K562 (cell line): ENCODE data around the gene OVOL3. TPM values are rescaled to one million over a fixed set of nuclear protein-coding genes. Genes with fewer than 3 reads are reported as not detected.
A peak's percentile ranks its signal among the peaks of the same experiment; 100 is the strongest.

ENCODE experiments used
- ASH1L ChIP-seq: fragments of 450-650 bp; IDR thresholded peaks from 2 replicates; pipeline ENCODE4 v1.6.1; 2018; ENCODE audit warnings: borderline replicate concordance, mild to moderate bottlenecking, low read depth; ENCODE audit not compliant: partially characterized antibody
- CBX3 ChIP-seq, 2 experiments: IDR thresholded peaks; 1 replicate in 1 of 2; 2 replicates in 1 of 2; pipeline ENCODE4 v1.6.1; 2012; ENCODE audit warnings: inconsistent platforms in 2 of 2, low read length in 2 of 2, borderline replicate concordance in 1 of 2, control low read depth in 1 of 2
- DPF2 ChIP-seq: fragments of 450-650 bp; IDR thresholded peaks from 2 replicates; pipeline ENCODE4 v1.6.1; 2016
- ELF1 ChIP-seq: fragments of 200-800 bp; sonication (Bioruptor generic); IDR thresholded peaks from 2 replicates; pipeline ENCODE4 v1.6.1; 2016; ENCODE audit warnings: missing genetic modification characterization, missing compliant biosample characterization
- FOXK2 ChIP-seq, 2 experiments: fragments of 450-650 bp; IDR thresholded peaks in 1 of 2; conservative IDR thresholded peaks in 1 of 2; 2 replicates each; pipeline ENCODE4 v1.6.1; 2016; ENCODE audit warnings: low read depth in 2 of 2, mild to moderate bottlenecking in 1 of 2
- FOXM1 ChIP-seq, 2 experiments: fragments of 450-650 bp in 1 of 2; sonication (generic) in 1 of 2; formaldehyde crosslinking in 1 of 2; IDR thresholded peaks; 2 replicates each; pipeline versions ENCODE4 v1.6.1 to v1.9.0; 2017 to 2022; ENCODE audit warnings: low read depth in 2 of 2, mild to moderate bottlenecking in 2 of 2, missing genetic modification reagents in 1 of 2, moderate library complexity in 1 of 2
- HMG20A ChIP-seq: fragments of 450-650 bp; formaldehyde crosslinking; conservative IDR thresholded peaks from 2 replicates; pipeline ENCODE4 v1.4.0; 2020; ENCODE audit warnings: mild to moderate bottlenecking, mixed read lengths
- PTTG1 ChIP-seq: fragments of 450-650 bp; IDR thresholded peaks from 2 replicates; pipeline ENCODE4 v1.6.1; 2016; ENCODE audit warnings: low read depth, mild to moderate bottlenecking, missing genetic modification characterization, missing compliant biosample characterization
- RBBP5 ChIP-seq: fragments of 200-600 bp; sonication (generic); IDR thresholded peaks from 2 replicates; pipeline ENCODE4 v1.6.1; 2012; ENCODE audit warnings: borderline replicate concordance, mild to moderate bottlenecking, low read length, control low read depth, inconsistent platforms; ENCODE audit not compliant: insufficient read depth, poor library complexity, severe bottlenecking
- SIN3A ChIP-seq, 2 experiments: fragments of 150-350 bp in 1 of 2; IDR thresholded peaks; 2 replicates each; pipeline ENCODE4 v1.6.1; 2011 to 2016; ENCODE audit warnings: borderline replicate concordance in 2 of 2, low read depth in 2 of 2, low read length in 2 of 2, mild to moderate bottlenecking in 2 of 2, moderate library complexity in 2 of 2; ENCODE audit not compliant: control insufficient read depth in 1 of 2
- SMAD2 ChIP-seq: fragments of 150-350 bp; IDR thresholded peaks from 2 replicates; pipeline ENCODE4 v1.6.1; 2014; ENCODE audit warnings: low read depth, mild to moderate bottlenecking, low read length
- TAL1 ChIP-seq: fragments of 450-650 bp; IDR thresholded peaks from 2 replicates; pipeline ENCODE4 v1.6.1; 2016; ENCODE audit warnings: mild to moderate bottlenecking
- WHSC1 ChIP-seq: IDR thresholded peaks from one replicate; pipeline ENCODE4 v1.6.1; 2012; ENCODE audit warnings: low read length, control low read depth, inconsistent platforms
- polyA plus RNA-seq, 8 experiments: library from polyadenylated mRNA; depleted of rRNA in 4 of 8; stranded (reverse) in 5 of 8; unstranded in 3 of 8; fragments of >200 nt; fragmentation: Nextera tagmentation in 2 of 8; fragmentation: Illumina TruSeq in 1 of 8; extraction: Ambion mirVana in 2 of 8; extraction: Trizol in 1 of 8; gene quantifications; 2 replicates each; pipeline versions ENCODE4 v1.2.1 to v1.2.3, GENCODE V29; 2011 to 2014; ENCODE audit warnings: inconsistent platforms in 1 of 8, missing spikeins in 1 of 8
- total RNA-seq, 7 experiments: library from RNA; depleted of rRNA in 6 of 7; stranded (reverse); fragments of >200 nt in 6 of 7; fragmentation: Illumina TruSeq in 2 of 7; extraction: Trizol in 2 of 7; gene quantifications; 2 replicates each; pipeline versions ENCODE4 v1.2.1 to v1.2.3, GENCODE V29; 2011 to 2021; ENCODE audit warnings: low replicate concordance in 1 of 7
- TF ChIP-seq, protein P1 (sequence below), 2 experiments: fragments of 450-650 bp in 1 of 2; sonication (generic) in 1 of 2; formaldehyde crosslinking in 1 of 2; IDR thresholded peaks; 2 replicates each; pipeline versions ENCODE4 v1.7.1 to v1.9.0; 2016 to 2022; ENCODE audit warnings: inconsistent platforms in 1 of 2, mild to moderate bottlenecking in 1 of 2, missing genetic modification reagents in 1 of 2
- TF ChIP-seq, protein P2 (sequence below): fragments of 450-650 bp; IDR thresholded peaks from 2 replicates; pipeline ENCODE4 v1.6.1; 2018; ENCODE audit warnings: mild to moderate bottlenecking, low read depth; ENCODE audit not compliant: partially characterized antibody

The OVOL3 gene
- total and polyA plus RNA-seq, 9 of the 15 experiments (the other 6 are each of a cell fraction or from before 2014, with no cell fraction given) = not detected

DNA sequence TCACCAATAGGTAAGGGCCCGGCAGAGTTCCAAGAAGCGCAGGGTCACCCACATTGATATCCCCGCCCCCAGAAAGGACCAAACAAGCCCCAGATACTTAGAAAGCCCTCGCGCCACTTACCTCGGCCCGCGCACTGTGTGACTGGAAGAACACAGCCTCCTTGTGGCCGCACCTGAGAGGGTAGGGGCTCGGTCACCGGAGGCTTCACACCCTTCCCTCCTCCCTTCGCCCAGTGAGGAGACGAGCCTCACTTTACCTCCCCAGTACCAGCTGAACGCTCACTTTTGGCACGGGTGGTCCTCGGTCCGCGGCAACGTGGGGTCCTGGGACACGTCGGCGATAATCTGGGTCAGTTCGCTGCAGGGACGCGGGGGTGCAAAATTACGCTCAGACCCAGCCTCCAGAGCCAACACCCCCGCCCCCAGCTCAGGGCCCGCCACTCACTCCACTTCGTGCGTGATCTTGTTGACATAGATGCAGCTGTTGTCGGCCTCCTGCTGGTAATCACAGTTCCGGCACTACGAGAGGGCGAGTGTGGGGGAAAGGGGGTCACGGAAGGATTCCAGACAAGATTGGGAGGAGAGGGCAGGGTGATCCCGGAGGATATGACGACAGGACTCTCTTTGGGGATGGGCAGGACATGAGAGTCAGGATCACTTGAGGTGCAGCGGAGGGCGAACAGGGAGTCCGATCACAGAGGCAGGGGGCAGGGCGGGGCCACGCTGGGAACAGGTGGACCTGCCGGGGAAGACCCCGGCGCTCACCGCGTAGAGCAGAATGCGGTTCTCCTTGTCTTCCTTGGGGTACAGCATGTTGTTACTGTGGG lies 3.2 kb downstream of the OVOL3 start (continued):
- TF ChIP-seq TAL1 (no peak), FOXM1 (IDR thresholded peaks at IDR 0.05; ENCODE audit: low read depth) (no peak), FOXM1 (CRISPR knock-in tag; IDR thresholded peaks at IDR 0.05; ENCODE audit: low read depth) (0 out of 2 replicates have a peak, but pooled peaks have one; percentile 48), HMG20A (CRISPR knock-in tag) (no peak), ASH1L (no peak), FOXK2 (conservative IDR thresholded peaks at IDR 0.05 in 1 of 2, IDR thresholded peaks at IDR 0.05 in 1 of 2; ENCODE audit: low read depth in 2 of 2) (peak; percentile 55 to 71; a peak in 3 of 4 replicates), SIN3A (IDR thresholded peaks at IDR 0.05; ENCODE audit: borderline replicate concordance in 2 of 2, control insufficient read depth in 1 of 2, low read depth in 2 of 2, low read length in 2 of 2) (peak in 1 of 2 experiments; percentile 63; a peak in 1 of 4 replicates), WHSC1 (no peak), ELF1 (tag) (0 out of 2 replicates have a peak, but pooled peaks have one; percentile 13), DPF2 (peak; percentile 17; the same call in 1 of the 2 replicates), CBX3 (IDR thresholded peaks at IDR 0.05; ENCODE audit: borderline replicate concordance in 1 of 2, low read length in 2 of 2) (no peak), RBBP5 (no peak), PTTG1 (tag) (no peak), SMAD2 (no peak)
- TF ChIP-seq, protein P1, sequence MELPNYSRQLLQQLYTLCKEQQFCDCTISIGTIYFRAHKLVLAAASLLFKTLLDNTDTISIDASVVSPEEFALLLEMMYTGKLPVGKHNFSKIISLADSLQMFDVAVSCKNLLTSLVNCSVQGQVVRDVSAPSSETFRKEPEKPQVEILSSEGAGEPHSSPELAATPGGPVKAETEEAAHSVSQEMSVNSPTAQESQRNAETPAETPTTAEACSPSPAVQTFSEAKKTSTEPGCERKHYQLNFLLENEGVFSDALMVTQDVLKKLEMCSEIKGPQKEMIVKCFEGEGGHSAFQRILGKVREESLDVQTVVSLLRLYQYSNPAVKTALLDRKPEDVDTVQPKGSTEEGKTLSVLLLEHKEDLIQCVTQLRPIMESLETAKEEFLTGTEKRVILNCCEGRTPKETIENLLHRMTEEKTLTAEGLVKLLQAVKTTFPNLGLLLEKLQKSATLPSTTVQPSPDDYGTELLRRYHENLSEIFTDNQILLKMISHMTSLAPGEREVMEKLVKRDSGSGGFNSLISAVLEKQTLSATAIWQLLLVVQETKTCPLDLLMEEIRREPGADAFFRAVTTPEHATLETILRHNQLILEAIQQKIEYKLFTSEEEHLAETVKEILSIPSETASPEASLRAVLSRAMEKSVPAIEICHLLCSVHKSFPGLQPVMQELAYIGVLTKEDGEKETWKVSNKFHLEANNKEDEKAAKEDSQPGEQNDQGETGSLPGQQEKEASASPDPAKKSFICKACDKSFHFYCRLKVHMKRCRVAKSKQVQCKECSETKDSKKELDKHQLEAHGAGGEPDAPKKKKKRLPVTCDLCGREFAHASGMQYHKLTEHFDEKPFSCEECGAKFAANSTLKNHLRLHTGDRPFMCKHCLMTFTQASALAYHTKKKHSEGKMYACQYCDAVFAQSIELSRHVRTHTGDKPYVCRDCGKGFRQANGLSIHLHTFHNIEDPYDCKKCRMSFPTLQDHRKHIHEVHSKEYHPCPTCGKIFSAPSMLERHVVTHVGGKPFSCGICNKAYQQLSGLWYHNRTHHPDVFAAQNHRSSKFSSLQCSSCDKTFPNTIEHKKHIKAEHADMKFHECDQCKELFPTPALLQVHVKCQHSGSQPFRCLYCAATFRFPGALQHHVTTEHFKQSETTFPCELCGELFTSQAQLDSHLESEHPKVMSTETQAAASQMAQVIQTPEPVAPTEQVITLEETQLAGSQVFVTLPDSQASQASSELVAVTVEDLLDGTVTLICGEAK (IDR thresholded peaks at IDR 0.05) = peak; percentile 55
- TF ChIP-seq, protein P1 (CRISPR knock-in tag; IDR thresholded peaks at IDR 0.05) = no peak
- TF ChIP-seq, protein P2, sequence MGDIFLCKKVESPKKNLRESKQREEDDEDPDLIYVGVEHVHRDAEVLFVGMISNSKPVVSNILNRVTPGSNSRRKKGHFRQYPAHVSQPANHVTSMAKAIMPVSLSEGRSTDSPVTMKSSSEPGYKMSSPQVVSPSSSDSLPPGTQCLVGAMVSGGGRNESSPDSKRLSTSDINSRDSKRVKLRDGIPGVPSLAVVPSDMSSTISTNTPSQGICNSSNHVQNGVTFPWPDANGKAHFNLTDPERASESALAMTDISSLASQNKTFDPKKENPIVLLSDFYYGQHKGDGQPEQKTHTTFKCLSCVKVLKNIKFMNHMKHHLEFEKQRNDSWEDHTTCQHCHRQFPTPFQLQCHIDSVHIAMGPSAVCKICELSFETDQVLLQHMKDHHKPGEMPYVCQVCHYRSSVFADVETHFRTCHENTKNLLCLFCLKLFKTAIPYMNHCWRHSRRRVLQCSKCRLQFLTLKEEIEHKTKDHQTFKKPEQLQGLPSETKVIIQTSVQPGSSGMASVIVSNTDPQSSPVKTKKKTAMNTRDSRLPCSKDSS = no peak
